Muscle layer of colon (tissue), 2 donors: ENCODE measurements around the gene KRT8.
"Not testable (repeated sequence)": the region's sequence is repeated elsewhere in the genome, so short reads cannot be mapped to it uniquely, and the experiment has no call there.

Experiments used
- H3K27ac ChIP-seq: one replicate; pipeline ENCODE4 v1.7.0; 2013; ENCODE audit warnings: low read depth, mild to moderate bottlenecking, low read length, moderate library complexity
- H3K27me3 ChIP-seq, 2 donors: one replicate each; pipeline ENCODE4 v1.7.0; 2013; ENCODE audit warnings: low read length in 2 of 2, mild to moderate bottlenecking in 2 of 2; ENCODE audit not compliant: insufficient read depth in 2 of 2, control insufficient read depth in 1 of 2
- H3K36me3 ChIP-seq: one replicate; pipeline ENCODE4 v1.7.0; 2013; ENCODE audit warnings: mild to moderate bottlenecking, low read length; ENCODE audit not compliant: insufficient read depth
- H3K4me1 ChIP-seq: one replicate; pipeline ENCODE4 v1.7.0; 2013; ENCODE audit warnings: mild to moderate bottlenecking, low read length; ENCODE audit not compliant: insufficient read depth
- H3K4me3 ChIP-seq, 2 donors: one replicate each; pipeline ENCODE4 v1.7.0; 2013; ENCODE audit warnings: low read length in 2 of 2, low read depth in 1 of 2, mild to moderate bottlenecking in 1 of 2, moderate library complexity in 1 of 2
- H3K9ac ChIP-seq: one replicate; pipeline ENCODE4 v1.7.0; 2013; ENCODE audit warnings: low read length
- H3K9me3 ChIP-seq: one replicate; pipeline ENCODE4 v1.7.0; 2013; ENCODE audit warnings: mild to moderate bottlenecking, low read length
- donor health status: abdominal sarcoma.
- donor health status: Adenocarcinoma of cecum.

Gene KRT8

DNA sequence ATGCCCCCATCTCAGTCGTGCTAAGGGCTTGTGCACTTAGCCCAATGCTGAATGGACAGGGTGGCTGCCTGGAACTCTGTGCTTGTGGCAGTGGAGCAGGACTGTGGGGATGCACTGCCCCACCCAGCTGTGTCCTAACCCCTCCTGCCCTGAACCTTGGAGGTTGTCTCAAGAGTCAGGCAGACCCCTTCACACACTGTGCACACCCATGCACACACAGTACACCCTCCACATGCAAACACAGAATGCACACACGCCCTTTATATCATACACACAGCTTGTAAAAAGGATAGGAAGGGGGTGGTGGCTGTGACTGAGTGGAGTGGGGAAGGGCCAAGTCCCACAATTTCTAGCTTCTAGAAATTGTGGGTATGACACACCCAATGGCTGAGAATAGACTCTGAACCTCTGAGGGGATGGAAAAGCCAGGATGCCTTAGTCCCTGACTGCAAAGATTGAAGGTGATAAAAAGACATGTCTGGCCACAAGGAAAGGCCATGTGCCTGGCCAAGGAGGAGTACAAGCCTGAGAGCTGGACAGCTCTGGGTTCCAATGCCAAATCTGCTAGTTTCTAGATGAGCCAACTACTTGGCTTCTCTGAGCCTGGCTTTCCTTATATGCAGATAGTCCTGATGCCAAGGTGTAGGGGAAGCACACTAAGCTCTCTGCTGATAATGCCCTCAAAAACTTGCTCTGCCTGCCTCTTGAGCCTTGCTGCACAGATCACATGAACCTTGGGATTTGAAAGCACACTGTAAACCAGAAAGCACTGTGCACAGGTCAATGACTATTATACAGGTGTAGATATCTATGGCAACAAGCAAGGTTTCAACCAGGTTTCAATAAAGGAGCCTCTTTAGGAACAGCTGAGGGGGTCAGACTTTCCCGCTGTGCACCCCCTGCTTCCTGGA is 8.4 kb downstream of the KRT8 start:
- Histone ChIP-seq H3K36me3 (no peaks in the 10 kb centered on the region), H3K4me3 (no peak overlapping the region), H3K9me3 (no peaks in the 10 kb centered on the region), H3K27me3 (no peaks in the 10 kb centered on the region), H3K27ac (no peak overlapping the region), H3K4me1 (no peaks in the 10 kb centered on the region), H3K9ac (no peak overlapping the region)

DNA sequence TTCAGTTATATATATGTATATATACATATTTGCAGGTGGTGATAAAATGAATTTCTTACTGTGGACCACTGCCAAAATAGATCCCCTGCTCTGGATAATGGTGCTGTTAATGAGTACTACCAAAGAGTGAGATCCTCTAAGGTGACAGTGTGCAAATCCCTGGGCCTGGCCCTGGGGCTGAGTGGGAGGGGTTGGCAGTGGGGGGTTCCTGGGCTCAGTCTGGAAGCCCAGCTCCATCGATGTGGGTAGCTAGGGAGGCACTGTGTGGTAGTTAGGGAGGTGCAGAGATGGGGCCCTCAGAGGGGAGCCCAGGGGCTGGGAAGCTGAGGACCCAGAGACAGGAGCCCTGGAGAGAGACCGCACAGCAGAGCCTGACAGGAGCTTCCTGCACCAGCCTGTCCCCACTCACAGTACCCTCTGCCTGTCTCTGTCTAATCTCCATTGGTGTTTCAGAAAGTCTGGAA is 9.1 kb downstream of the KRT8 start:
- Histone ChIP-seq H3K9ac (no peak overlapping the region), H3K36me3 (no peaks in the 10 kb centered on the region), H3K27me3 (no peaks in the 10 kb centered on the region), H3K4me1 (no peaks in the 10 kb centered on the region), H3K27ac (no peak overlapping the region), H3K4me3 (no peak overlapping the region), H3K9me3 (no peaks in the 10 kb centered on the region)

DNA sequence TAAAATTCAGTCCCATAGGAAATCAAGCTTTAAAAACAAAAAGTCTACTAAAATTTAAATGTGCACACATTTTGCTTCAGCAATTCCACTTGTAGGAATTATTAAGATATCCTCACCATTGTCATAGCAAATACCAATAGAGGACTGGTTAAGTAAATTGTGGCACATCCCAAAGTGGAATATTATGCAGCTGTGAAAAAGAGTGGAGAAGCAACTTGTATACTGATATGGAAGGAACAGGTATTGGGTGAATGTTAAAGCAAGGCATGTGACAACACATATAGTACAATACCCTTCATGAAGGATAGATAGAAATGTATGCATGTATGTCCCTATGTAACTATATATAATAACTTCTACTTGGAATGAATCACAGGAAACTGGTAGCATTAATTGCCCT is 11.9 kb downstream of the KRT8 start:
- H3K36me3 ChIP-seq = no peaks in the 10 kb centered on the region
- no peaks in the 10 kb centered on the region for H3K27me3 ChIP-seq
- no peak overlapping the region for H3K4me3 ChIP-seq
- no peaks in the 10 kb centered on the region for H3K4me1 ChIP-seq
- H3K27ac ChIP-seq = no peak overlapping the region
- H3K9ac ChIP-seq = no peak overlapping the region
- H3K9me3 ChIP-seq = no peaks in the 10 kb centered on the region

DNA sequence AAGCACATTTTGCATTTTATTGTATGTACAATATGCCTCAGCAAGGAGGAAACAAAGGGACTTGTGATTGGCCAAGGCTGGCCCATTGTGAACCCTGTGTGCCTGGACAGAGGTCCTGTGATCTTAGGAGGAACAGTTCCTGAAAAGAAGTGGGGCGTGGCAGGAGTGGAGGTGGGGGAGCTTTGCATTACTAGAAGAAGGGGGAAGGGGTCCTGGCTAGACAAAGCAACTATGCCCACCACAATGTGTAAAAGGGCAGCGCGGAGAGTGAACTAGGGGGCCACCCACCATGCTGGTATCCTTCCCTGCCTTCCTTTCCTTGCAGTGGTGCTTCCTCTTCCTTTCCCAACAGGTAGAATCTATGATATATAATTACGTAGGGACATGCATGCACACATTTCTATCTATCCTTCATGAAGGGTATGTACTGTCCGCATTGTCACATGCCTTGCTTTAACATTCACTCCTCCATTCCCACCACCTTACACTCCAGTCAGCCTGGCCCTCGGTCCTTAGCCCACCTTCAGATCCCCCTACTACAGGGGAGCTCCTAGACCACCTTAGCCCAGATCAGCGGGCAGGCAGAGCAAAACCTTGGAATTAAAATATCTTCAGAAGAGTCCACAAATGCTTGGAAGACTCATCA is 12.5 kb downstream of the KRT8 start:
- no peak overlapping the region for H3K4me3 ChIP-seq
- H3K9ac ChIP-seq = no peak overlapping the region
- no peaks in the 10 kb centered on the region for H3K36me3 ChIP-seq
- H3K27ac ChIP-seq = no peak overlapping the region
- no peaks in the 10 kb centered on the region for H3K4me1 ChIP-seq
- H3K27me3 ChIP-seq = no peaks in the 10 kb centered on the region
- H3K9me3 ChIP-seq = no peaks in the 10 kb centered on the region

DNA sequence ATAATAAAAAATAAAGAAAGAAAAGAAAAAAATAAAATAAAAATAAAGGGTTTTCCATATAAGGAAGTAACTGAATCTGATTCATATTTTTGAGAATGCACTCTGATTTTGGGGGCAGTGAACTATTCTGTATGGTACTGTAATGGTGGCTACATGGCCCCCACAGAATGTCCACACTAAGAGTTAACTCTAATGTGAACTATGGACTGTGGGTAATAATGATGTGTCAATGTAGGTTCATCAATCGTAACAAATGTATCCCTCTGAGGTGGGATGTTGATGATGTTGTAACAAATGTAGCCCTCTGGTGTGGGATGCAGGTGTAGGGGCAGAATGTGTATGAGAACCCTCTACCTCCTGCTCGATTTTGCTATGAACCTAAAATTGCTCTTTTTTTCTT is 13.8 kb downstream of the KRT8 start:
- H3K27ac ChIP-seq = no peak overlapping the region
- H3K4me3 ChIP-seq = no peak overlapping the region
- no peaks in the 10 kb centered on the region for H3K36me3 ChIP-seq
- no peaks in the 10 kb centered on the region for H3K9me3 ChIP-seq
- H3K9ac ChIP-seq = no peak overlapping the region
- H3K27me3 ChIP-seq = no peaks in the 10 kb centered on the region
- no peaks in the 10 kb centered on the region for H3K4me1 ChIP-seq

DNA sequence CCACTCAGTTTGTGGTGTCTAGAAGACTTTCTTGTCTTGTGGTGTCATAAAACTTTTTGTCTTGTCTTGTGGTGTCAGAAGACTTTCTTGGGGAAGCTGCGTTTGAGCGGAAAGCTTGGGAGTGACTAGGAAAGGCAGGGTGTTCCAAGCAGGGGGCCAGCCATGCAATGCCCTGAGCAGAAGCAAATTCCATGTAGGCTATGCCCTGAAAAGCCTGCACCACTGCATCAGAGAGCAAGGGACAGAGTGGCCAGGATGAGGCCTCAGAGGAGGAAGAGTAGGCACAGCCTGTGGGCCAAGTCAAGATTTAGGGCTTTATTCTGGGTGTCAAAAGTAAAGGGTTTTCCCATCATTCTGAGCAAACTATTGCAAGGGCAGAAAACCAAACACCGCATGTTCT is 14.5 kb downstream of the KRT8 start:
- Histone ChIP-seq H3K4me1 (no peaks in the 10 kb centered on the region), H3K27ac (no peak overlapping the region), H3K9me3 (no peaks in the 10 kb centered on the region), H3K9ac (no peak overlapping the region), H3K4me3 (no peak overlapping the region), H3K36me3 (no peaks in the 10 kb centered on the region), H3K27me3 (no peaks in the 10 kb centered on the region)

DNA sequence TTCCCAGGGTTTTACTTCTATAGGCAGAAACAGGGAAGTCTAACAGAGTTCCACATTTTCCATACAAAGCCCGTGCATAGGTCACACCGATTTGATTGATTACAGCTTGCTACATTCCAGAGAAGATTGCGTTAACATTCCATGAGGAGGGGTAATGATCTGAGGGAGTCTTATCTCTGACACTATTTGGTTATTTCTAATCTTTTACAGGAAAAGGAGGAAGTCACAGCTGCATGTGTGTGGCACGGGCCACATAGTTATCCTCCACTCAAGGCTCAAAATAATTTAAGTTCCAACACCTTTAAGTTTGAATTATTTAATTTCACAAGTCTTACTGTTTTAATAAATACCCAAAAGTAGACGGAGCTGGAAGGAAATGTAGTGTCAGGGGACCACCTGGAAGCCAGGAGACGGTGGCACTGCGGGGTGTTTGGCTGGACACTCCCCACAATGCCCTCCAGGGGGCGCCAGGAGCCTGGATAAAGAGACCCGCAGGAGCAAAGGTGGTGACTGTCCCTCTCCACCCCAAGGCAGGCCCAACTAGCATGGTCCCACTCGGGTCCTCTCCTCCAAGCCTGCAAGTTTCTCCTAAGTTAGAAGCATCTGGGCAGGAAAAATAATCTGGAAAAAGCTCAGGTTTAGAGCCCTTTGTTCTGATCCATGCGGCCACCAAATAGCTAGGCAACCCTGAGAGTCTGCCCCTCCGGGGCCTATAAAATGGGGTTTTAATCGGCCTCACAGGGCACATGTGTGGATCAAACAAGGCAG is 20.2 kb downstream of the KRT8 start:
- Histone ChIP-seq H3K4me3 (no peak overlapping the region), H3K4me1 (no peaks in the 10 kb centered on the region), H3K27me3 (no peaks in the 10 kb centered on the region), H3K27ac (no peak overlapping the region), H3K9ac (no peak overlapping the region), H3K36me3 (no peaks in the 10 kb centered on the region), H3K9me3 (no peaks in the 10 kb centered on the region)

DNA sequence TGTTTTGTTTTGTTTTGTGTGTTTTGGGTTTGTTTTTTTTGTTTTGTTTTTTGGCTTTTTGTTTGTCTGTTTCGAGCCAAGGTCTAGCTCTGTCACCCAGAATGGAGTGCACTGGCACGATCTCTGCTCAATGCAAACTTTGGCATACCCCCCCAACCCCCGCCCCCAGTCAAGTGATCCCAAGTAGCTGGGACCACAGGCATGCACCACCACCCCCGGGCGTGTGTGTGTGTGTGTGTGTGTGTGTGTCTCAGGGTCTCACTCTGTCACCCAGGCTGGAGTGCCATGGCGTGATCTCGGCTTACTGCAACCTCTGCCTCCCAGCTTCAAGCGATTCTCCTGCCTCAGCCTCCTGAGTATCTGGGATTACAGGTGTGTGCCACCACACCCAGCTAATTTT is 24.4 kb downstream of the KRT8 start:
- H3K9me3 ChIP-seq, H3K27me3 ChIP-seq, H3K27ac ChIP-seq, H3K4me3 ChIP-seq, H3K36me3 ChIP-seq, H3K9ac ChIP-seq: not testable (repeated sequence)
- peaks cover 11% of the 10 kb centered on the region for H3K4me1 ChIP-seq

DNA sequence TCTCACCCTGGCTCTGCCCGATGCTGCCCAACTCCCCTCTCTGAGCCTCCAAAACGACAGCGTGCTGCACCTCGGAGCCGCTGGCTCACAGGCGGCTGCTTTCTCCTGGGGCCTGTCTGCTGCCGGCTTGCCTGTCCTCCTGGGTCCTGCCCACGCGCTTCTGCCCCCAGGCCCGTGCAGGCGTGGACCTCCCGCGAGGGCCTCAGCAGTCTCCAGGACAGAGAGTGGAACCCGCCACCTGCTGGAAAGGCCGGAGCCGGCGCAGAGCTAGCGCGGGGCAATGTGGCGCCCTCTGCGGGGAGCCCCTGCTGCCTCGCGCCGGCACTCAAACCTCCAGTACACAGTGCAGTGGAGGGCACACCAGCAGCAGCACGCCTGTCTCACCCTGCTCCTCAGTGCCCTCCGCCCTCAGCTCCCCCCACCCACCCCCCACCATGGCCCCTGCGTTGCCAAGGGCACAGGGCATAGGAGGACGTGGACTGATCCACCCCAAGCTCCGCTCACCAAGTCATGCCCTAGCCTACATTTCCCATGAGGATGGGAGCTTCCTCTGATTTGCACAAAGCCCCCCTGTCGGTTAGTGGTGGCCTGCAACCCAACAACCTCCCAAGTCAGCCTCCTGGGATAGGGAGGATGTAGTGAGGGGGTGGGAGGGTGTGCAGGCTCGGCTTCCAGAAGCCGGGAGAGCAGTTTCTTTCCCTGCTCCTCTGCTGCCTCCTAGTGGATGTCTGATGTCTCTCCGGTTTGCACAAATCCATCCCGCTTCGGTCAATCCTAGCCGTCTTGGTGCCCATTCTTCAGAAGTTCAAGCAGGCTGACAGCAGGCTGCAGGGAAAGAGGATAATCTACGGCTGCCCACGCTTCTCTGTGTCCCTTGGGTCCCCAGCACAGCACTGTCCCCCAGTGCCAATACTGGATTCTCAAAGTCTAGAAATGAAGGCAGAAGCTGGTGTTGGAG is 25.2 kb downstream of the KRT8 start:
- Histone ChIP-seq H3K4me3 (no peak overlapping the region), H3K27ac (no peak overlapping the region), H3K4me1 (peaks cover 14% of the 10 kb centered on the region), H3K9ac (no peak overlapping the region), H3K36me3 (no peaks in the 10 kb centered on the region), H3K9me3 (no peaks in the 10 kb centered on the region), H3K27me3 (no peaks in the 10 kb centered on the region)

DNA sequence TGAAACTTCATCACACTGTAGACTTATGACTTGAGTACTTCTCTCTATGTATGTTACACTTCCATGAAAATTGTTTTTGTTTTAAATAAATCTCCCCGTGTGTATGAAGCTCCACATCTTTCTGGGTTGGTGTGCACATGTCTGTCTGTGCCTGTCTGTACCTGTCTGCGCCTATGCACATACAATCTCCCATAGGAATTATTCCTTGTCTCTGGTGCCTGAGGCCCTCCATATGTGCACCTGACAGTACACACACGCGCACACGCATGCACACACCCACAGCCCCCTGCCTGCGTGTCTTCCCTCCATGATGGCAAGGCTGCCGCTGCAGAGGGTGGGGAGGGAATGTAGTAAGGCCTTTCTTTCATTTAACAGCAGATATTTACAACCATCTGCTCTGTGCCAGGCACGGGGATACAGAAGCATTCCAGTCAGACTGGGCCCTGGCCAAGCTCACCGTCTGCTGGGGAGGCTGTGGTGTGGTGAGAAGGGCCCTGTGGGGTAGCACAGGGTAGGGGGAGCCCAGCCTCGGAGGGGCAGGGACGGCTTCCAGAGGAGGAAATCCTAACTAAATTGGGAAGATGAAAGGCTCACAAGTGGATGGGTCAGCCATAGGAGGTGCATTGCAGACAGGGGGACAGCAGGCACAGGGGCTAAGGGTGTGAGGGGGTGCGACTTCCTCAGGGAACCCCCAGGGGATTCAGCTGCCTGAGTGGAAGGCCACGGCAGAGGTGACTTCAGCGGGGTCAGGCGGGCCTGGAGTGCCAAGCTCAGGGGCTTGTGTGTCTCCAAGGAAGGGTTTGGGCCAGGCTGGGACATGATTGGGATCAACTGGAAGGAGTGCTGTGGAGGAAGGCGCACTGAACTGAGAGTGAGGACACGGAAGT is 26.1 kb downstream of the KRT8 start:
- no peaks in the 10 kb centered on the region for H3K36me3 ChIP-seq
- no peaks in the 10 kb centered on the region for H3K27me3 ChIP-seq
- H3K9ac ChIP-seq = no peak overlapping the region
- no peaks in the 10 kb centered on the region for H3K9me3 ChIP-seq
- peaks cover 19% of the 10 kb centered on the region for H3K4me1 ChIP-seq
- no peak overlapping the region for H3K27ac ChIP-seq
- H3K4me3 ChIP-seq = no peak overlapping the region
